ENCODE data around the gene MRTFB.

DNA sequence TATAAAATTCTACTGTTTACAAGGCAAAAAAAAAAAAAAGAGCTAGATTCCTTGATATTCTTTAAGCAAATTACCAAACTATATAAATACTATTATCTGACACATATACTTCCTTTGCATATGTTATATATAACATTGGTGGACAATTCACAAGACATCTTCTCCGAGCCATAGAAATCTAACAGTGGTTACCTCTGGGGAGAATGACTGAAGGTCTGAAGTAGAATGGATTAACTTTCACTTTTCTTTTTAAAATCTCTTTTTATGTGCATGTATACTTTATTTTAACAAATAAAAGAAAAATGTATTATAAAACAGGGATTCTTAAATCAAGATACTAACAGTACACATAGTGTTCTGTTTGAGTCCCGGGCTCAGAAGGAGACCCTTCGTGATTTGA is 131.0 kb downstream of the MRTFB start:
- no peak for TF ChIP-seq EZH2 (IDR thresholded peaks at IDR 0.05; ENCODE audit: low read length, missing control alignments)
- TF ChIP-seq, protein P1, sequence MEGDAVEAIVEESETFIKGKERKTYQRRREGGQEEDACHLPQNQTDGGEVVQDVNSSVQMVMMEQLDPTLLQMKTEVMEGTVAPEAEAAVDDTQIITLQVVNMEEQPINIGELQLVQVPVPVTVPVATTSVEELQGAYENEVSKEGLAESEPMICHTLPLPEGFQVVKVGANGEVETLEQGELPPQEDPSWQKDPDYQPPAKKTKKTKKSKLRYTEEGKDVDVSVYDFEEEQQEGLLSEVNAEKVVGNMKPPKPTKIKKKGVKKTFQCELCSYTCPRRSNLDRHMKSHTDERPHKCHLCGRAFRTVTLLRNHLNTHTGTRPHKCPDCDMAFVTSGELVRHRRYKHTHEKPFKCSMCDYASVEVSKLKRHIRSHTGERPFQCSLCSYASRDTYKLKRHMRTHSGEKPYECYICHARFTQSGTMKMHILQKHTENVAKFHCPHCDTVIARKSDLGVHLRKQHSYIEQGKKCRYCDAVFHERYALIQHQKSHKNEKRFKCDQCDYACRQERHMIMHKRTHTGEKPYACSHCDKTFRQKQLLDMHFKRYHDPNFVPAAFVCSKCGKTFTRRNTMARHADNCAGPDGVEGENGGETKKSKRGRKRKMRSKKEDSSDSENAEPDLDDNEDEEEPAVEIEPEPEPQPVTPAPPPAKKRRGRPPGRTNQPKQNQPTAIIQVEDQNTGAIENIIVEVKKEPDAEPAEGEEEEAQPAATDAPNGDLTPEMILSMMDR (conservative IDR thresholded peaks at IDR 0.05 in 1 of 2, IDR thresholded peaks at IDR 0.05 in 1 of 2; ENCODE audit: low read depth in 1 of 2, low read length in 2 of 2), result no peak

All from fibroblast of lung (primary cell).